Neural cell (in vitro differentiated cells): ENCODE results near the gene OGA.

Experiments used
- CTCF ChIP-seq: fragments of 450-650 bp; IDR thresholded peaks from 2 replicates; pipeline ENCODE4 v1.5.1; 2014; ENCODE audit warnings: antibody characterized with exemption, mild to moderate bottlenecking, moderate library complexity; ENCODE audit not compliant: poor library complexity, severe bottlenecking
- EP300 ChIP-seq: fragments of 450-650 bp; conservative IDR thresholded peaks from 2 replicates; pipeline ENCODE4 v1.6.1; 2014; ENCODE audit warnings: antibody characterized with exemption, mild to moderate bottlenecking, moderate library complexity; ENCODE audit not compliant: poor library complexity, severe bottlenecking
- EZH2 ChIP-seq: fragments of 200-600, 300-800 bp; shearing (Covaris generic), sonication (generic); IDR thresholded peaks from 2 replicates; pipeline ENCODE4 v1.6.1; 2014; ENCODE audit warnings: antibody characterized with exemption, low read length, borderline replicate concordance, mild to moderate bottlenecking; ENCODE audit not compliant: insufficient read depth, poor library complexity, severe bottlenecking
- MXI1 ChIP-seq: fragments of 450-650 bp; conservative IDR thresholded peaks from 2 replicates; pipeline ENCODE4 v1.6.1; 2014; ENCODE audit warnings: antibody characterized with exemption, mild to moderate bottlenecking; ENCODE audit not compliant: poor library complexity, severe bottlenecking
- POLR2AphosphoS5 ChIP-seq: IDR thresholded peaks from 2 replicates; pipeline ENCODE4 v1.6.1; 2012
- RAD21 ChIP-seq: fragments of 450-650 bp; conservative IDR thresholded peaks from 2 replicates; pipeline ENCODE4 v1.6.1; 2014; ENCODE audit warnings: antibody characterized with exemption, mild to moderate bottlenecking, moderate library complexity
- REST ChIP-seq: IDR thresholded peaks from 2 replicates; pipeline ENCODE4 v1.6.1; 2012; ENCODE audit warnings: borderline replicate concordance
- SMC3 ChIP-seq: fragments of 450-650 bp; conservative IDR thresholded peaks from 2 replicates; pipeline ENCODE4 v1.6.1; 2014; ENCODE audit warnings: antibody characterized with exemption, mild to moderate bottlenecking, moderate library complexity; ENCODE audit not compliant: poor library complexity
- TAF1 ChIP-seq: IDR thresholded peaks from 2 replicates; pipeline ENCODE4 v1.6.1; 2012; ENCODE audit warnings: low read depth

GRCh38 chr10:101867931-101868330, 49.7 kb upstream of the OGA start:
- TF ChIP-seq CTCF = no peak
- no peak for TF ChIP-seq EP300
- no peak for TF ChIP-seq SMC3
- TF ChIP-seq RAD21 = no peak
- TF ChIP-seq POLR2AphosphoS5 = no peak
- no peak for TF ChIP-seq REST
- TF ChIP-seq MXI1 = no peak
- no peak for TF ChIP-seq TAF1
- TF ChIP-seq EZH2 = no peak
